Measurements from ENCODE around the gene PUDP. TPM values are rescaled to one million over a fixed set of nuclear protein-coding genes. Genes with fewer than 3 reads are reported as not detected.
"Not testable (repeated sequence)": the region's sequence is repeated elsewhere in the genome, so short reads cannot be mapped to it uniquely, and the experiment has no call there.

PUDP gene
- total RNA-seq, 1 donor from 2014 or later = 75.8 TPM

DNA sequence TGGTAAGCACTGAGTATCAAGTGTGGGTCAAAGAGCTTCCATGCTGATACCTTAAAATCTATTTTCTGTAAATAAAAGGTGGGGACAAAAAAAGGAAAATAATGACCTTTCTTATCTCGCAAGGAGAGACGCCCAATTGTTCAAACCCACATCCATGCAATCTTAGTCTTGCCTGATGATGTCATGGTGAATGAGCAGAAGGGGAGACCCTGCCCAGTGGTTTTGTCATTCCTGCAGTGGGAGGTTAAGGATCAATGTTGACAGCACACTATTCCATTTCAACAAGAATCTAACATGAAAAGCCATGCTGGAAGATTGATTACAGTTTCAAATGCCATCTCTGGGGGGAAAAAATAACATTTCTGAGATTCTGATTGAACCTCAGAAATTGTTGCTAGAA, 40.7 kb upstream of the PUDP start:
- Mint-ChIP-seq H3K27ac (ENCODE audit: unreplicated experiment) (no peak overlapping the region), H3K4me1 (peaks cover 13% of the 10 kb centered on the region), H3K27me3 (ENCODE audit: low read depth) (no peaks in the 10 kb centered on the region), H3K36me3 (ENCODE audit: low read depth) (peaks cover 2% of the 10 kb centered on the region), H3K9me3 (peaks cover 7% of the 10 kb centered on the region), H3K4me3 (no peak overlapping the region)
- no peak for DNase-seq (ENCODE audit: low read depth, low spot score)
- TF ChIP-seq, protein P1, sequence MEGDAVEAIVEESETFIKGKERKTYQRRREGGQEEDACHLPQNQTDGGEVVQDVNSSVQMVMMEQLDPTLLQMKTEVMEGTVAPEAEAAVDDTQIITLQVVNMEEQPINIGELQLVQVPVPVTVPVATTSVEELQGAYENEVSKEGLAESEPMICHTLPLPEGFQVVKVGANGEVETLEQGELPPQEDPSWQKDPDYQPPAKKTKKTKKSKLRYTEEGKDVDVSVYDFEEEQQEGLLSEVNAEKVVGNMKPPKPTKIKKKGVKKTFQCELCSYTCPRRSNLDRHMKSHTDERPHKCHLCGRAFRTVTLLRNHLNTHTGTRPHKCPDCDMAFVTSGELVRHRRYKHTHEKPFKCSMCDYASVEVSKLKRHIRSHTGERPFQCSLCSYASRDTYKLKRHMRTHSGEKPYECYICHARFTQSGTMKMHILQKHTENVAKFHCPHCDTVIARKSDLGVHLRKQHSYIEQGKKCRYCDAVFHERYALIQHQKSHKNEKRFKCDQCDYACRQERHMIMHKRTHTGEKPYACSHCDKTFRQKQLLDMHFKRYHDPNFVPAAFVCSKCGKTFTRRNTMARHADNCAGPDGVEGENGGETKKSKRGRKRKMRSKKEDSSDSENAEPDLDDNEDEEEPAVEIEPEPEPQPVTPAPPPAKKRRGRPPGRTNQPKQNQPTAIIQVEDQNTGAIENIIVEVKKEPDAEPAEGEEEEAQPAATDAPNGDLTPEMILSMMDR (conservative IDR thresholded peaks at IDR 0.05) = no peak

GRCh38 chrX:7184816-7185215, 36.9 kb upstream of the PUDP start:
- peaks cover 10% of the 10 kb centered on the region for H3K9me3 Mint-ChIP-seq

DNA sequence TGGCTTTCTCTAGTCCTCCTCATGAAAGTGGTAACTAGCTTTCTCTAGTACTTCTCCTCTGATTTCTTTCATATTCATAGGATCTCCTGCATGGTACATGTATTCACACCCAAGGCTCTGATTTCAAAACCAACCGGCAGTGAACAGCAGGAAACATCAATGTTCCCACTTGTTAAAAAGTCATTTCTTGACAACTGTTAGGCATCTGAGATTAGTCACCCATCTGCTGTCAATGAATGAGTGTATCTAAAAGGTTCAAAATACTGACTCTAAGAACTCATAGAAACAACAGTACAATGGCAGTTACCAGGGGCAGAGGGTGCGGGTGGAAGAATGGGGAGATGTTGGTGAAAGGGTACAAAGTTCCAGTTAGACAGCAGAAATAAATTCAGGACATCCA, 31.5 kb upstream of the PUDP start:
- Mint-ChIP-seq H3K4me3 (no peak overlapping the region), H3K27me3 (ENCODE audit: low read depth) (no peaks in the 10 kb centered on the region), H3K27ac (ENCODE audit: unreplicated experiment) (no peak overlapping the region), H3K4me1 (peaks cover 3% of the 10 kb centered on the region), H3K36me3 (ENCODE audit: low read depth) (peaks cover 2% of the 10 kb centered on the region), H3K9me3 (peaks cover 4% of the 10 kb centered on the region)
- DNase-seq (ENCODE audit: low read depth, low spot score) = no peak
- TF ChIP-seq, protein P1 (conservative IDR thresholded peaks at IDR 0.05) = no peak

More at GRCh38 chrX:7184816-7185215, 36.9 kb upstream of the PUDP start:
- no peaks in the 10 kb centered on the region for H3K4me1 Mint-ChIP-seq
- TF ChIP-seq, protein P1 (conservative IDR thresholded peaks at IDR 0.05) = no peak
- H3K27ac Mint-ChIP-seq (ENCODE audit: unreplicated experiment) = no peak overlapping the region
- peaks cover 2% of the 10 kb centered on the region for H3K36me3 Mint-ChIP-seq (ENCODE audit: low read depth)
- DNase-seq (ENCODE audit: low read depth, low spot score) = no peak
- H3K27me3 Mint-ChIP-seq (ENCODE audit: low read depth) = no peaks in the 10 kb centered on the region
- no peak overlapping the region for H3K4me3 Mint-ChIP-seq

GRCh38 chrX:7178859-7179258, 30.9 kb upstream of the PUDP start:
- not testable (repeated sequence) for H3K4me1 Mint-ChIP-seq; H3K4me3 Mint-ChIP-seq; H3K27me3 Mint-ChIP-seq (ENCODE audit: low read depth); H3K36me3 Mint-ChIP-seq (ENCODE audit: low read depth); DNase-seq (ENCODE audit: low read depth, low spot score); H3K9me3 Mint-ChIP-seq
- H3K27ac Mint-ChIP-seq (ENCODE audit: unreplicated experiment) = peak overlapping the region; percentile 30

DNA sequence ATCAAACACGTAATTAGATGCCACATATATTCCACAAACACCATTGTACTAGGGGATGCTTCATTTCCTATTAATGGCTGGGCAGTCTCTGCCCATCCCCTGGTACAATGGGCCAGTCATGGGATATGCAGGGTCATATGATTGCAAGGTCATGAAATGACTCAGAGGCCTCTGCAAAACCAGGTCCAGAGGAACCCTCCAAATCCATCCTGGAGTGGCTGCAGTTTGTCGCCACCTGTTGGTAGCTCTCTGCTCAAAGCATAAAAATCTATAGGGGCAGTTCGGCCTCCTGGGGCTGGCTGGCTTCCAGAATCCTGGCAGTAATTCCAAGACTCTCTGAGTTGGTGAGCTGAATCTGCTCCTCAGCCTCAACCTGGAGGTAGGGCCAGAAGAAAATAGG, 22.9 kb upstream of the PUDP start:
- H3K4me3 Mint-ChIP-seq = no peak overlapping the region

DNA sequence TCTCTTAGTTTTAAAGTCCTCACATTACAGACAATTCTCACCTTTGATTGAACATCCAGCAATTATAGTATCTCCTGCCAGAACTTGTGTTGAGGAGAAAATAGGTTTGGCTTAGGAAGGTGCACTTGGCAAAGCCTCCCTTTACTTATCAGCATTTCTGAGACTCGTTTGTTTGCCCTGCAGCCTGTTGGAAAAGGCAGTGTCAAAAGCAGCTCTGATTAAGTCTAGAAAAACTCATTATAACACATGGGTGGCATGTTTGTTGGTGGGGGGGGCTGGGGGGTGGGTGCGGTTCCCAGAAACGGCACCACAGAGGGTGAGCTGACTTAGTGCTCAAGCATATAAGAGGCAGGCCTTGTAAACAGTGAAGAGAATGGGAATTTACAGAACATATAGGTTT, 21.7 kb upstream of the PUDP start:
- Mint-ChIP-seq H3K4me3 (no peak overlapping the region), H3K27me3 (ENCODE audit: low read depth) (no peaks in the 10 kb centered on the region), H3K36me3 (ENCODE audit: low read depth) (peaks cover 3% of the 10 kb centered on the region), H3K4me1 (no peaks in the 10 kb centered on the region), H3K27ac (ENCODE audit: unreplicated experiment) (no peak overlapping the region), H3K9me3 (peaks cover 6% of the 10 kb centered on the region)
- DNase-seq (ENCODE audit: low read depth, low spot score) = no peak
- TF ChIP-seq, protein P1 (conservative IDR thresholded peaks at IDR 0.05) = no peak

More for the DNA sequence above, 22.9 kb upstream of the PUDP start:
- peaks cover 3% of the 10 kb centered on the region for H3K36me3 Mint-ChIP-seq (ENCODE audit: low read depth)
- H3K9me3 Mint-ChIP-seq = peaks cover 6% of the 10 kb centered on the region
- no peak for DNase-seq (ENCODE audit: low read depth, low spot score)
- H3K4me1 Mint-ChIP-seq = peaks cover 1% of the 10 kb centered on the region
- no peak overlapping the region for H3K27ac Mint-ChIP-seq (ENCODE audit: unreplicated experiment)
- no peaks in the 10 kb centered on the region for H3K27me3 Mint-ChIP-seq (ENCODE audit: low read depth)
- TF ChIP-seq, protein P1 (conservative IDR thresholded peaks at IDR 0.05) = peak; percentile 51
